ENCODE results near the gene PPP1R9A. TPM values are rescaled to one million over a fixed set of nuclear protein-coding genes. Genes with fewer than 3 reads are reported as not detected.

PPP1R9A gene
- polyA plus RNA-seq, 1 donor (not counting 4 experiments of a cell fraction or from before 2014, with no cell fraction given) = 0.01 TPM

GRCh38 chr7:94949532-94949931, 42.1 kb downstream of the PPP1R9A start:
- Histone ChIP-seq H3K4me1 (ENCODE audit: control insufficient read depth, extremely low read depth, insufficient read depth, low read length) (no peaks in the 10 kb centered on the region), H3K27ac (ENCODE audit: control insufficient read depth, insufficient read depth, low read length) (no peak overlapping the region), H4K20me1 (ENCODE audit: control insufficient read depth, extremely low read depth, insufficient read depth, low read length) (no peaks in the 10 kb centered on the region), H3K4me2 (ENCODE audit: control insufficient read depth, extremely low read depth, insufficient read depth, low read depth, low read length) (no peak overlapping the region), H3K36me3 (ENCODE audit: control insufficient read depth in 2 of 2, extremely low read depth in 1 of 2, insufficient read depth in 2 of 2, low read length in 2 of 2) (no peaks in the 10 kb centered on the region), H3K79me2 (ENCODE audit: control insufficient read depth, insufficient read depth, low read length) (no peaks in the 10 kb centered on the region), H2AFZ (ENCODE audit: control insufficient read depth, low read length) (no peak overlapping the region), H3K9me1 (ENCODE audit: control insufficient read depth, extremely low read depth, insufficient read depth, low read length) (no peaks in the 10 kb centered on the region), H3K9ac (ENCODE audit: control insufficient read depth, extremely low read depth, insufficient read depth, low read length) (no peak overlapping the region), H3K27me3 (ENCODE audit: control insufficient read depth, extremely low read depth, insufficient read depth, low read length) (no peaks in the 10 kb centered on the region), H3K9me3 (ENCODE audit: control insufficient read depth, low read depth, low read length) (no peaks in the 10 kb centered on the region), H3K4me3 (ENCODE audit: control insufficient read depth in 2 of 3, extremely low read depth in 1 of 3, insufficient read depth in 2 of 3, low read depth in 1 of 3, low read length in 3 of 3) (no peak overlapping the region)
- no peak for TF ChIP-seq EZH2 (IDR thresholded peaks at IDR 0.05; ENCODE audit: low read length)
- TF ChIP-seq, protein P1, sequence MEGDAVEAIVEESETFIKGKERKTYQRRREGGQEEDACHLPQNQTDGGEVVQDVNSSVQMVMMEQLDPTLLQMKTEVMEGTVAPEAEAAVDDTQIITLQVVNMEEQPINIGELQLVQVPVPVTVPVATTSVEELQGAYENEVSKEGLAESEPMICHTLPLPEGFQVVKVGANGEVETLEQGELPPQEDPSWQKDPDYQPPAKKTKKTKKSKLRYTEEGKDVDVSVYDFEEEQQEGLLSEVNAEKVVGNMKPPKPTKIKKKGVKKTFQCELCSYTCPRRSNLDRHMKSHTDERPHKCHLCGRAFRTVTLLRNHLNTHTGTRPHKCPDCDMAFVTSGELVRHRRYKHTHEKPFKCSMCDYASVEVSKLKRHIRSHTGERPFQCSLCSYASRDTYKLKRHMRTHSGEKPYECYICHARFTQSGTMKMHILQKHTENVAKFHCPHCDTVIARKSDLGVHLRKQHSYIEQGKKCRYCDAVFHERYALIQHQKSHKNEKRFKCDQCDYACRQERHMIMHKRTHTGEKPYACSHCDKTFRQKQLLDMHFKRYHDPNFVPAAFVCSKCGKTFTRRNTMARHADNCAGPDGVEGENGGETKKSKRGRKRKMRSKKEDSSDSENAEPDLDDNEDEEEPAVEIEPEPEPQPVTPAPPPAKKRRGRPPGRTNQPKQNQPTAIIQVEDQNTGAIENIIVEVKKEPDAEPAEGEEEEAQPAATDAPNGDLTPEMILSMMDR (optimal IDR thresholded peaks at IDR 0.05 in 1 of 3, IDR thresholded peaks at IDR 0.05 in 1 of 3, conservative IDR thresholded peaks at IDR 0.05 in 1 of 3; ENCODE audit: extremely low read depth in 1 of 3, insufficient read depth in 2 of 3, low read length in 3 of 3) = no peak
- FAIRE-seq (peak; percentile 55), DNase-seq (ENCODE audit: low read depth, low spot score) (peak; percentile 17)
- dilution Hi-C loops (cut with MboI; ENCODE audit: extremely low pct_ligation_motif_present, low sequenced_read_pairs) = no loop called here

GRCh38 chr7:94955807-94956206, 48.4 kb downstream of the PPP1R9A start:
- no peak for TF ChIP-seq EZH2 (IDR thresholded peaks at IDR 0.05; ENCODE audit: low read length)
- TF ChIP-seq, protein P1 (optimal IDR thresholded peaks at IDR 0.05 in 1 of 3, IDR thresholded peaks at IDR 0.05 in 1 of 3, conservative IDR thresholded peaks at IDR 0.05 in 1 of 3; ENCODE audit: extremely low read depth in 1 of 3, insufficient read depth in 2 of 3, low read length in 3 of 3) = no peak
- Histone ChIP-seq H3K79me2 (ENCODE audit: control insufficient read depth, insufficient read depth, low read length) (no peaks in the 10 kb centered on the region), H3K27me3 (ENCODE audit: control insufficient read depth, extremely low read depth, insufficient read depth, low read length) (no peaks in the 10 kb centered on the region), H3K27ac (ENCODE audit: control insufficient read depth, insufficient read depth, low read length) (no peak overlapping the region), H3K9me3 (ENCODE audit: control insufficient read depth, low read depth, low read length) (no peaks in the 10 kb centered on the region), H3K4me1 (ENCODE audit: control insufficient read depth, extremely low read depth, insufficient read depth, low read length) (no peaks in the 10 kb centered on the region), H3K4me3 (ENCODE audit: control insufficient read depth in 2 of 3, extremely low read depth in 1 of 3, insufficient read depth in 2 of 3, low read depth in 1 of 3, low read length in 3 of 3) (no peak overlapping the region), H3K4me2 (ENCODE audit: control insufficient read depth, extremely low read depth, insufficient read depth, low read depth, low read length) (no peak overlapping the region), H3K36me3 (ENCODE audit: control insufficient read depth in 2 of 2, extremely low read depth in 1 of 2, insufficient read depth in 2 of 2, low read length in 2 of 2) (no peaks in the 10 kb centered on the region), H4K20me1 (ENCODE audit: control insufficient read depth, extremely low read depth, insufficient read depth, low read length) (no peaks in the 10 kb centered on the region), H3K9ac (ENCODE audit: control insufficient read depth, extremely low read depth, insufficient read depth, low read length) (no peak overlapping the region), H2AFZ (ENCODE audit: control insufficient read depth, low read length) (no peak overlapping the region), H3K9me1 (ENCODE audit: control insufficient read depth, extremely low read depth, insufficient read depth, low read length) (no peaks in the 10 kb centered on the region)
- dilution Hi-C loops (cut with MboI; ENCODE audit: extremely low pct_ligation_motif_present, low sequenced_read_pairs) = no loop called here
- DNase-seq (ENCODE audit: low read depth, low spot score) = no peak
- no peak for FAIRE-seq

Measured in keratinocyte (primary cell).